Stomach (tissue), 4 donors: ENCODE results near the gene CRABP1.

Experiments used
- EP300 ChIP-seq: sonication (generic); formaldehyde crosslinking; IDR thresholded peaks from one replicate; pipeline ENCODE4 v1.6.1; 2017; ENCODE audit warnings: antibody characterized with exemption
- POLR2A ChIP-seq, 4 donors: fragments of 450-650 bp; IDR thresholded peaks; one replicate each; pipeline ENCODE4 v1.6.1; 2016; ENCODE audit warnings: antibody characterized with exemption in 4 of 4, control low read depth in 2 of 4, mild to moderate bottlenecking in 1 of 4, moderate library complexity in 1 of 4
- POLR2AphosphoS5 ChIP-seq, 3 donors: sonication (generic); formaldehyde crosslinking; IDR thresholded peaks; one replicate each; pipeline ENCODE4 v1.6.1; 2016; ENCODE audit warnings: antibody characterized with exemption in 3 of 3
- TF ChIP-seq, protein P1 (sequence below), 7 experiments: fragments of 450-650 bp in 4 of 7; fragments of 200-600 bp in 3 of 7; sonication (generic) in 3 of 7; IDR thresholded peaks; one replicate each; pipeline ENCODE4 v1.5.1; 2016 to 2019; ENCODE audit warnings: antibody characterized with exemption in 7 of 7, control low read depth in 2 of 7, mild to moderate bottlenecking in 1 of 7

GRCh38 chr15:78382114-78382880 lies 42.1 kb downstream of the CRABP1 start:
- TF ChIP-seq POLR2AphosphoS5 (IDR thresholded peaks at IDR 0.05): no peak
- TF ChIP-seq, protein P1, sequence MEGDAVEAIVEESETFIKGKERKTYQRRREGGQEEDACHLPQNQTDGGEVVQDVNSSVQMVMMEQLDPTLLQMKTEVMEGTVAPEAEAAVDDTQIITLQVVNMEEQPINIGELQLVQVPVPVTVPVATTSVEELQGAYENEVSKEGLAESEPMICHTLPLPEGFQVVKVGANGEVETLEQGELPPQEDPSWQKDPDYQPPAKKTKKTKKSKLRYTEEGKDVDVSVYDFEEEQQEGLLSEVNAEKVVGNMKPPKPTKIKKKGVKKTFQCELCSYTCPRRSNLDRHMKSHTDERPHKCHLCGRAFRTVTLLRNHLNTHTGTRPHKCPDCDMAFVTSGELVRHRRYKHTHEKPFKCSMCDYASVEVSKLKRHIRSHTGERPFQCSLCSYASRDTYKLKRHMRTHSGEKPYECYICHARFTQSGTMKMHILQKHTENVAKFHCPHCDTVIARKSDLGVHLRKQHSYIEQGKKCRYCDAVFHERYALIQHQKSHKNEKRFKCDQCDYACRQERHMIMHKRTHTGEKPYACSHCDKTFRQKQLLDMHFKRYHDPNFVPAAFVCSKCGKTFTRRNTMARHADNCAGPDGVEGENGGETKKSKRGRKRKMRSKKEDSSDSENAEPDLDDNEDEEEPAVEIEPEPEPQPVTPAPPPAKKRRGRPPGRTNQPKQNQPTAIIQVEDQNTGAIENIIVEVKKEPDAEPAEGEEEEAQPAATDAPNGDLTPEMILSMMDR (IDR thresholded peaks at IDR 0.05): no peak
- TF ChIP-seq EP300: no peak
- no peak for TF ChIP-seq POLR2A (IDR thresholded peaks at IDR 0.05)
